Measurements from ENCODE around the gene TSHZ3. TPM values are rescaled to one million over a fixed set of nuclear protein-coding genes. Genes with fewer than 3 reads are reported as not detected.

TSHZ3 gene
- total RNA-seq, 4 donors from 2014 or later: 0.19 to 5.3 (median 1.9) TPM

GRCh38 chr19:31299665-31300064, 49.6 kb downstream of the TSHZ3 start:
- H3K27ac ChIP-seq: no peak overlapping the region
- intact Hi-C loops (cut with DNase I): no loop called here
- WGBS, 2 donors: 82 to 87% methylated on average over 8 of the region's 8 CpGs

GRCh38 chr19:31297991-31298390, 51.2 kb downstream of the TSHZ3 start:
- intact Hi-C loops (cut with DNase I): no loop called here
- Histone ChIP-seq H3K27me3 (no peaks in the 10 kb centered on the region), H3K36me3 (no peaks in the 10 kb centered on the region), H3K27ac (no peak overlapping the region), H3K4me3 (no peak overlapping the region), H3K9me3 (no peaks in the 10 kb centered on the region), H3K4me1 (no peaks in the 10 kb centered on the region)
- DNase-seq: no peak
- 90% methylated on average over 3 of the region's 5 CpGs; no CpG with 5 or more reads in 1 of the 2 donors for WGBS, 2 donors
- TF ChIP-seq CTCF (IDR thresholded peaks at IDR 0.05): no peak
- TF ChIP-seq POLR2A (IDR thresholded peaks at IDR 0.05): no peak

More at GRCh38 chr19:31299665-31300064, 49.6 kb downstream of the TSHZ3 start:
- Histone ChIP-seq H3K4me1 (no peaks in the 10 kb centered on the region), H3K36me3 (no peaks in the 10 kb centered on the region), H3K9me3 (no peaks in the 10 kb centered on the region), H3K4me3 (no peak overlapping the region), H3K27me3 (no peaks in the 10 kb centered on the region)
- no peak for DNase-seq
- TF ChIP-seq CTCF (IDR thresholded peaks at IDR 0.05) (no peak), POLR2A (IDR thresholded peaks at IDR 0.05) (no peak)

- WGBS, 2 donors: 87 to 98% methylated on average over 4 to 8 of the region's 10 CpGs
- H3K4me1 ChIP-seq: no peaks in the 10 kb centered on the region
- H3K4me3 ChIP-seq: no peak overlapping the region
- no peaks in the 10 kb centered on the region for H3K27me3 ChIP-seq
- intact Hi-C loops (cut with DNase I): no loop called here
- no peaks in the 10 kb centered on the region for H3K9me3 ChIP-seq
- no peak overlapping the region for H3K27ac ChIP-seq
- no peak for DNase-seq
- no peak for TF ChIP-seq POLR2A (IDR thresholded peaks at IDR 0.05)
- TF ChIP-seq CTCF (IDR thresholded peaks at IDR 0.05): no peak
- H3K36me3 ChIP-seq: no peaks in the 10 kb centered on the region
Measured at GRCh38 chr19:31296741-31297390, 52.4 kb downstream of the TSHZ3 start.

GRCh38 chr19:31294189-31294588, 55.0 kb downstream of the TSHZ3 start:
- no peak overlapping the region for H3K27ac ChIP-seq
- H3K4me3 ChIP-seq: no peak overlapping the region
- TF ChIP-seq CTCF (IDR thresholded peaks at IDR 0.05): no peak
- TF ChIP-seq POLR2A (IDR thresholded peaks at IDR 0.05): no peak
- intact Hi-C loops (cut with DNase I): no loop called here
- no peak for DNase-seq
- WGBS, 2 donors: 82 to 100% methylated on average over 1 to 2 of the region's 2 CpGs
- H3K4me1 ChIP-seq: no peaks in the 10 kb centered on the region
- no peaks in the 10 kb centered on the region for H3K36me3 ChIP-seq
- no peaks in the 10 kb centered on the region for H3K9me3 ChIP-seq
- no peaks in the 10 kb centered on the region for H3K27me3 ChIP-seq

GRCh38 chr19:31292639-31293185, 56.5 kb downstream of the TSHZ3 start:
- Histone ChIP-seq H3K36me3 (no peaks in the 10 kb centered on the region), H3K4me3 (no peak overlapping the region), H3K27me3 (no peaks in the 10 kb centered on the region), H3K4me1 (no peaks in the 10 kb centered on the region), H3K9me3 (no peaks in the 10 kb centered on the region), H3K27ac (no peak overlapping the region)
- DNase-seq: no peak
- WGBS, 2 donors: 83 to 90% methylated on average over 2 of the region's 2 CpGs
- TF ChIP-seq CTCF (IDR thresholded peaks at IDR 0.05): no peak
- TF ChIP-seq POLR2A (IDR thresholded peaks at IDR 0.05): no peak
- intact Hi-C loops (cut with DNase I): no loop called here

All from esophagus squamous epithelium (tissue), 5 donors.